HG03064 (cell line): ENCODE results near the gene ACCSL.

Experiments used
- ATAC-seq: cut with Tn5 transposase; IDR thresholded peaks from one replicate; pipeline ENCODE4 v1.9.1; 2021; ENCODE audit warnings: low read depth; ENCODE audit not compliant: unreplicated experiment

The ACCSL gene

DNA sequence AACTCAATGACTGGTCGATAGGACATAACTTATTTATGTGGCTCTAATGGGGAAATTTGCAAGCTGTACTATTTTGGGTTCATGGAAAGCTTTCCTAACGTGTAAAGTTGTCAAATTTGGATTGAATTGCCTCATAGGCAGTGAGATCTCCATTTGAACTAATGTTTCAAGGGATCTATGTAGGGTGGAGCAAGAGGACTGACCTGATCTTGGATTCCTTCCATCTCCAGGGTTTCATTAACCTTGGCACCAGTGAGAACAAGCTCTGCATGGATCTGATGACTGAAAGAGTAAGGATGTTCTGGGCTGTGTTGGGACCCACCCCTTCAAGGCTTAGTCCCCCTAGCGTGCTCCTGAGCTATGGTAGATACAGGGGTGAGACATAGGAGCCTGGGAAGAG, 2.1 kb downstream of the ACCSL start:
- no peak for ATAC-seq

- ATAC-seq: no peak
Observed at GRCh38 chr11:44051171-44051570, 3.4 kb downstream of the ACCSL start.

DNA sequence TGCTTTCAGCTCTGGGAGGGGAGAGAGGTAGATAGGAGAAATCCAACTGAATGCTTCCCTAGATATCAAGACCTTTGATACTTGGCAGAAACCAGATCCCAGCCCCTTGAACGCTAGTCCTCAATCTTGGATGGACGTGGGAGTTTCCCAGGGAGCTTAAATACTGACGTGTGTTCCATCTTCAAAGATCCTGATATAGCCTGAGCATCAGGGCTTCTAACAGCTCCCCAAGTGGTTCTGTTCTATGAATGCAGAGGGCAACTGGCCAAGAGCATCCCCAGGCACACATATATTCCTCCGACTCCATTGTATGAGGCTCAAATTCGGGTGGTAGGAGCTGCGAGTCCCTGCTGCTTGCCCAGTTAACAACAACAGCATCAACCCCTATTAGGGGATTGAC, 9.6 kb downstream of the ACCSL start:
- no peak for ATAC-seq

- no peak for ATAC-seq
Observed at GRCh38 chr11:44058275-44058674, 10.5 kb downstream of the ACCSL start.

GRCh38 chr11:44065161-44065661, 17.4 kb downstream of the ACCSL start:
- ATAC-seq: no peak

DNA sequence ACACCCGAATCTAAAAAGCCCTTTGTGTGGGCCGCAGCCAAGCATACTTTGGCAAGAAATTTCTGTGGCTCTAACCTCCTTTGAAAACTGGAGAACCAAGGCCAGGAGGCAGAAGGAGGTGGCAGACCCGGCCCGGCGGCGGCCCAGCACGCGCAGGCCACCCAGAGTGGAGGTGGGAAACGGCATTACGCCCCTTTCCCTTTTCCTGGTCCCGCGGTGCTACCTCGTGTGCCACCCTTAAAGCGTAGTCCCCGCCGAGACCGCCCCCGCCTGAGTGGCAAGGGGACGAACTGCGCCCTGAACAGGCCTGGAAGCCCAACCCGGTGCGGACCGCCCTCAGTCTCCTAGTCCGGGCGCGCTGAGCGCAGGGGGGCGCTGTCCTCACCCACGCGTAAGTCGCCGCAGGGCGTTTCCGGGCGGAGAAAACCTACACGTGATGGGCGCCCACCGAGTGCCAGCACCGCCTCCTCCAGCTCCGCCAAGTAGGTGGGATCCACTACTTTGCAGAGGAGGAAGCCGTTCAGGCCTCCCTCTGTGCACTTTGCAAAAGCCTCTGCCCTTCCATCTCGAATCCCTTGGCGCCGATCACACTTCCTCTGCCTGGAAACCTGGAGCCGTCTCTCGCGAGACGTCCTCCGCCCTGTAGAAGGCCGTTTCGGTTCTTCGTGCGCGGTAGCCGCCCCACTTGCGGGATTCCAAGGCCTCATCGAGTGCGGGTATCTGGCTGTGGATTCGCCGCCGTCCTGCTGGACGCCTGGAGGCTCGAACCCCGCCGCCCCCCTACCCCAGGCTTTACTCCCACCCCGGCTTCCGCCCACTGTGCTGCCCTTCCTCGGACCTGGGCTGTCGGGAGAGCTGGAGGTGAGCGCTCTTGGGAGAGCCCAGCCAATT, 18.3 kb downstream of the ACCSL start, which contains the start of gene ACCS:
Gene ACCS (plus strand): TSS at position 430 of the 891 bp plus-strand sequence. CDS start 1,358 bp downstream, outside the sequence.
- peak; percentile 97 for ATAC-seq

DNA sequence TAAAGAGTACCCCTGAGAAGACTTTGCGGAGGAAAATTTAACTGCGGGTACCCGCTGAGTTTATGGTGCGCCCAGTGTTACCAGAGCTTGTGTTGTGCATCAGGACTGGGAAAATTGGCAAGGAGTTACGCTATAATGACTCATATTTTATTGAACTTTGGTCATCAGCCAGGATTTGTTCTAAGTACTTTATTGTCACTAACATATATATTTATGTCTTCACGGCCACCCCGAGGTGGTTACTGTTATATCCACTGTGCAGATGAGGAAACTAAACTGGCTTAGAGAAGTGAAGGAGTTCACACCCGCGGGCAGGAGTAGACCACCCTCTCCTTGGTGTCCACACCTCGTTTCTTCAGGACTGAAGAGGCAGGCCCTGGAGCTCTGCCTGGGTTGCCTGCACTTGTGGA, 19.0 kb downstream of the ACCSL start:
- ATAC-seq: no peak

- no peak for ATAC-seq
Observed at GRCh38 chr11:44067266-44067665, 19.5 kb downstream of the ACCSL start.

DNA sequence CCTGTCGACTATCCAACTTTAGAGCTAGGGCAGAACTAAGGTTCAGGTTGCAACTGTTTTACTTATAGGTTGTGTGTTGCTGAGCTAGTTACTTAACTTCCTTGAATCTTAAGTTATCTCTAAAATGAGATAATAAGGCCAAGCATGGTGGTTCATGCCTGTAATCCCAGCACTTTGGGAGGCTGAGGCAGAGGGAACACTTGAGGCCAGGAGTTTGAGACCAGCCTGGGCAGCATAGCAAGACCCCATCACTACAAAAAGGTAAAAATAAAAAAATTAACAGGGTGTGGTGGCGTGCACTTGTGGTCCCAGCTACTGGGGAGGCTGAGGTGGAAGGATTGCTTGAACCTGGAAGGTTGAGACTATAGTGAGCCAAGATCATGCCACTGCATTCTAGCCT, 20.4 kb downstream of the ACCSL start:
- no peak for ATAC-seq

- ATAC-seq: no peak
Observed at GRCh38 chr11:44071157-44071556, 23.4 kb downstream of the ACCSL start.

DNA sequence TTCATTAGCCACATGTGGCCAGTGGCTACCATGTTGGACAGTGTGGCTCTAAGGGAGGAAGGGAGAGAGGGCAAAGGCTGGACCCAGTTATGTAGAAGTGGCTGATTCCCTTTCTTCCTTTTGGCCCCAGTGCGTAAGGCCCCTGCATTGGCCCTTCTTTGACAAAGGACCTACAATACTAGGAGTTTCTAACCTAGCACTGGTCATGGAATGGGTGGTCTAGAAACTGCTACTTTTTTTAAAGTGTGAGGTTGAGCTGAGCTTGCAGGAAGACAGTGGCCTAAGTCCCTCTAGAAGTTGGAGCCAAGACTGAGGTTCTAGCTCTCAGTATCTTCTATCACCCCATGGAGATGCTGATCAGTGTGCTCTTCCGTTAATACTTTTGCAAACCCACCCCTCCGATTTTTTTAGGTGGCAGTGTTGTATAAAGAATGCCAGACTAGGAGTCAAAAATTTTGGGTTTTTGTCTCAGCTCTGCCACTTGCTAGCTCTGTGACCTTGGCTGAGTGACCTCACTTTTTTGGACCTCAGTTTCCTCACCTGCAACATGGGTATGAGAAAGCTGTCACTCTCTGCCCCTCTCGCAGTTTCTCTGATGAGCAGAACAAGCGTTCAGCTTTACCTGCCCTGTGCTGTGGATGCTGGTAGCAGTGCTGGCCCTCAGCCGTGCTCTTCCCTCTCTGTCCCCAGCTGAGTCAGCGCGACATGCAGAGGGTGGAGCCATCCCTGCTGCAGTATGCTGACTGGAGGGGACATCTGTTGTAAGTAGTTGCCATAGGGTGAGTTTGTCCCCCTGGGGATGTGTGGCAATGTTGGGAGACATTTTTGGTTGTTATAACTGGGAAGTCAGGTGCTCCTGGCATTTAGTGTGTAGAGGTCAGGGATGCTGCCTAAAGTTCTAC, 25.2 kb downstream of the ACCSL start:
- ATAC-seq: no peak

DNA sequence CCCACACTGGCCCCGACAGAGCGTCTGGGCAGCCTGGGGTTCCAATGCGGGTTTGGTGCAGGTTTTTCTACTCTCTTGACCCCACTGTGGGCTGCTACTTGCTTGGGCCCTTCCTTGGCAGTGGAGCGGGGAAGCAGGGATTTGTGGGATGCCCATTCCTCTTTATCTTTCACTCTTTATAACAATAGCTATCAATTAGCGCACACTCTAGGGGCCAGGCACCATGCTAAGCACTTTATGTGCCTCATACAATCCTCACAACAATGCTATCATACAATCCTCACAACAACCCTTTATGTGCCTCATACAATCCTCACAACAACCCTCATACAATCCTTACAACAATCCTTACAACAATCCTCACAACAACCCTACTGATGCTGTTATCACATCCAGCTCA, 31.0 kb downstream of the ACCSL start:
- ATAC-seq: no peak

- no peak for ATAC-seq
Observed at GRCh38 chr11:44079376-44079775, 31.6 kb downstream of the ACCSL start.

DNA sequence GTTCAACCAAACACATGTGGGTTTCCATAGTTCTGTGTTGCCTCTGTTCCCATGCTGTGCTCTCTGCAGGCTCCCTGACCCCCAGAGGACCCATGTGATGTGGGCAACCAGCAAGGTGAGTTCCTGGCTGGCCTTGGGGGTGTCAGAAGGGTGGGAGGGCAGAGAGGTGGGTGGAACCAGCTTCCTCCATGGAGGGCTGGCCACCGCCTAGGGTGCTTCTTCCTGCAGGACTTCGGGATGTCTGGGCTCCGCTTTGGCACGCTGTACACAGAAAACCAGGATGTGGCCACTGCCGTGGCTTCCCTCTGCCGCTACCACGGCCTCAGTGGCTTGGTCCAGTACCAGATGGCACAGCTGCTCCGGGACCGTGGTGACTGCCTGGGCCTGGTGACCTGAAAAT, 33.2 kb downstream of the ACCSL start:
- no peak for ATAC-seq

DNA sequence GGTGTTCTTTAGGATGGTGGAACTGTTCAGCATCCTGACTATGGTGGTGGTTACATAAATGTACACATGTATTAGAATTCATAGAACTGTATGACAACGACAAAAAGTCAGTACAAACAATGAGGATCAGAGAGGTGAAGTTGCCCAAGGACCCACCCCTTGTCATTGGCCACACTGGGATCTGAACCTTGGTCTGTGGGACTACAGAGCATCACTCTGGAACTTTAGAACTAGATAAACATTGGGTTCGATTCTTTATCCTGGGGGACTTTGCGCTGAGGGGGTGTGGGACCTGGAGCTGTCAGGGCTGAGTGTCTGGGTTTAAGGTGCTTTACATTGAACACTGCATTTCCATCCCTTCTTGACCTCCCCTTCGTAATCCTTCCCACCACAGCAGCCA, 34.9 kb downstream of the ACCSL start:
- no peak for ATAC-seq

- ATAC-seq: no peak
Observed at GRCh38 chr11:44083433-44083832, 35.7 kb downstream of the ACCSL start.

DNA sequence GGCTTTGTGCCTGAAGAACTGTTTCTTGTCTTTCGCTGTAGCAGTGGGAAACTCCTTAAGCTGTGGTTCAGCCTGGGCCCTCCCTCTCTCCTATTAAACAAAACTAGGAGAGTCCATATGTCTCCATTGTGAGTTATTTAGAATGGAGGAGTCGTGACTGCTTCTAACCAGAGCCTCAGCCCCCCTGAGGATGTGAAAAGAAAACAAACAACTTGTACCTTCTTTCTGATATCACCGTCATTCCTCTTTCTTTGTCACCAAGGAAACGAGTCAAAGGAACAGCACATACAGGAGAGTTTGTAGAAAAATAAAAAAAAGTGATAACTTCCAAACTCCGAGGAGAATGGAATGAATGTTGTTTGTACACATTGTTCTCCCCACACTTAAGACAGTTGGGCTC, 36.1 kb downstream of the ACCSL start:
- no peak for ATAC-seq

DNA sequence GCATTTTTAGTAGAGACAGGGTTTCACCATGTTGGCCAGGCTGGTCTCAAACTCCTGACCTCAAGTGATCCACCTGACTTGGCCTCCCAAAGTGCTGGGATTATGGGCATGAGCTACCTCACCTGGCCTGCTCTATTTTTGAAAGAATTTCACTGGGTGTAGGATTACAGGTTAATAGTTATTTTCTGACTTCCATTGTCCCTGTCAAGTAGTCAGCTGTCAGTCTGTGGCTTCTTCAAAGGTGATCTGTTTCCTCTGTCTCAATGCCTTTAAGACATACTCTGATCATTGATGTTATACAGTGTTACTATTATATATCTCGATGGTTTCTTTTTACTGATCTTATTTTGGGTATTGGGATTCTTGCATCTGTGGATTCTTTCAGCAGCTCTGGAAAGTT, 37.5 kb downstream of the ACCSL start:
- ATAC-seq: no peak

DNA sequence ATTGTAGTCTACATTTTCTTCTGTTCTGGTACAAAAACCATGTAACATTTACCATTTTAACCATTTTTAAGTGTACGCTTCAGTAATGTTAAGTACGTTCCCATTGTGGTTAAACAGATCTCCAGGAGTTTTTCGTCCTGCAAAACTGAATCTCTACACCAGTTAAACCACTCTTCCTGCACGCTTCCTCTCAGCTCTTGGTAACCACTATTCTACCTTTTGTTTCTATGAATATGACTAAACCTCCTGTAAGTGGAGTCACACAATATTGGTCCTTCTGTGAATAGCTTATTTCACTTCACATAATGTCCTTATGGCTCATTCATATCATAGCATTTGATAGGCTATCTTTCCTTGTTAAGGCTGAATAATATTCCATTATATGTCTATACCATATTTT, 40.6 kb downstream of the ACCSL start:
- no peak for ATAC-seq

- ATAC-seq: no peak
Observed at GRCh38 chr11:44088871-44089270, 41.1 kb downstream of the ACCSL start.

GRCh38 chr11:44090539-44090938, 42.8 kb downstream of the ACCSL start:
- ATAC-seq: no peak
